SK-N-MC (cell line): ENCODE results near the gene MIA3.

ENCODE experiments used
- EZH2 ChIP-seq: fragments of 200-600 bp; sonication (generic); IDR thresholded peaks from one replicate; pipeline ENCODE4 v1.6.1; 2017; ENCODE audit warnings: antibody characterized with exemption
- POLR2AphosphoS5 ChIP-seq: IDR thresholded peaks from 2 replicates; pipeline ENCODE4 v1.6.1; 2012; ENCODE audit warnings: mild to moderate bottlenecking, low read depth, low read length, borderline replicate concordance

DNA sequence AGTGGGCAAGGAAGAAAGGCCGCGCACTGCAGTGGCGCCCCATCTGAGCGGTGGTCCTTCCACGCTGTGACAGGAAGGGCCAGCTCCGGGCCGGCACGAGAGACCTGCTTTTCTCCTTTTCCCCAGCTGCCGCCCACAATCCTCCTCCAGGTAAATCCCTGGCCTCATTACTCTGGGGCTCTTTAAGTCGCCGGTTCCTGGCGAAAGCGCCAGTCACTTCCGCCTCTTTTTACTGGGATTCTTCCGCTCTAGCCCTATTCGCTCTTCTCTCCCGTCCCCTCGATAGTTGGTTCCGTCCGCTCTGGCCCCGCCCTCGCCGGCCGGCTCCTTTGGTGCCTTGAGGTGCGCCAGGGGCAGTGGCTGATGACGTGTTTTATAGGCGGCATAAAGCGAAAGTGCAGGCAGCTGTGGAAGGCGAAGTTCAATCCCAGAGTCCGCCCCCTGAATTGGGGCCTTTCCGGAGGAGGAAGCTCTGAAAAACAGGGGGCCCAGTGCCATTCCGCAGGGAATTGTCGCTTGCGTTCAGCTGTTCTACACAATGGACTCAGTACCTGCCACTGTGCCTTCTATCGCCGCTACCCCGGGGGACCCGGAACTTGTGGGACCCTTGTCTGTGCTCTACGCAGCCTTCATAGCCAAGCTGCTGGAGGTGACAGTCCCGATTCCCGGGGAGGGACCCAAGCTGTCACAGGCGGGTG lies 26.2 kb downstream of the MIA3 start:
- no peak for TF ChIP-seq EZH2
- peak; percentile 88 for TF ChIP-seq POLR2AphosphoS5
